HepG2 (cell line): ENCODE measurements around the gene PLIN5. TPM values are rescaled to one million over a fixed set of nuclear protein-coding genes. Genes with fewer than 3 reads are reported as not detected.

ENCODE experiments used
- HNF4G ChIP-seq, 2 experiments: sonication (generic) in 1 of 2; formaldehyde crosslinking in 1 of 2; IDR thresholded peaks; 2 replicates each; pipeline versions ENCODE4 v1.4.0 to v1.6.1; 2011 to 2020; ENCODE audit warnings: borderline replicate concordance in 2 of 2, low read depth in 2 of 2, mild to moderate bottlenecking in 2 of 2, low read length in 1 of 2, missing genetic modification reagents in 1 of 2, moderate library complexity in 1 of 2
- KMT2B ChIP-seq: IDR thresholded peaks from 2 replicates; pipeline ENCODE4 v1.6.1; 2016; ENCODE audit warnings: missing genetic modification reagents, missing compliant biosample characterization
- LCORL ChIP-seq, 2 experiments: fragments of 450-650 bp in 1 of 2; sonication (generic) in 1 of 2; formaldehyde crosslinking in 1 of 2; IDR thresholded peaks; 2 replicates each; pipeline versions ENCODE4 v1.5.0 to v1.6.1; 2017 to 2020; ENCODE audit warnings: antibody characterized with exemption in 1 of 2, missing genetic modification reagents in 1 of 2
- MLLT10 ChIP-seq: sonication (generic); formaldehyde crosslinking; IDR thresholded peaks from 2 replicates; pipeline ENCODE4 v1.4.0; 2020; ENCODE audit warnings: missing genetic modification reagents
- NBN ChIP-seq: fragments of 450-650 bp; conservative IDR thresholded peaks from 2 replicates; pipeline ENCODE4 v1.6.1; 2017
- RFXAP ChIP-seq: sonication (generic); formaldehyde crosslinking; IDR thresholded peaks from 2 replicates; pipeline ENCODE4 v1.4.0; 2020; ENCODE audit warnings: missing genetic modification reagents, borderline replicate concordance
- RNF2 ChIP-seq: fragments of 450-650 bp; conservative IDR thresholded peaks from 2 replicates; pipeline ENCODE4 v1.6.1; 2016; ENCODE audit warnings: low read depth
- SIN3A ChIP-seq: IDR thresholded peaks from 2 replicates; pipeline ENCODE4 v1.6.1; 2011; ENCODE audit warnings: low read depth, mild to moderate bottlenecking, control low read depth, low read length, borderline replicate concordance
- SRSF4 ChIP-seq: fragments of 200-400 bp; formaldehyde crosslinking; IDR thresholded peaks from one replicate; pipeline ENCODE4 v1.6.1; 2018; ENCODE audit warnings: mild to moderate bottlenecking, low read depth, low read length, moderate library complexity; ENCODE audit not compliant: poor library complexity, severe bottlenecking
- TBX3 ChIP-seq: fragments of 450-650 bp; IDR thresholded peaks from 2 replicates; pipeline ENCODE4 v1.6.1; 2017; ENCODE audit warnings: antibody characterized with exemption, mild to moderate bottlenecking, inconsistent platforms, borderline replicate concordance
- TOPORS ChIP-seq: sonication (generic); formaldehyde crosslinking; IDR thresholded peaks from 2 replicates; pipeline ENCODE4 v1.8.0; 2023; ENCODE audit warnings: mild to moderate bottlenecking, missing genetic modification reagents
- ZBTB38 ChIP-seq: sonication (generic); formaldehyde crosslinking; IDR thresholded peaks from 2 replicates; pipeline ENCODE4 v1.5.1; 2020; ENCODE audit warnings: mild to moderate bottlenecking, missing genetic modification reagents
- ZNF235 ChIP-seq: sonication (generic); formaldehyde crosslinking; IDR thresholded peaks from 2 replicates; pipeline ENCODE4 v1.8.1; 2023; ENCODE audit warnings: mild to moderate bottlenecking, missing genetic modification reagents, borderline replicate concordance
- ZNF367 ChIP-seq: sonication (generic); formaldehyde crosslinking; IDR thresholded peaks from 2 replicates; pipeline ENCODE4 v1.4.0; 2020; ENCODE audit warnings: missing genetic modification reagents, borderline replicate concordance
- ZNF577 ChIP-seq: sonication (generic); formaldehyde crosslinking; IDR thresholded peaks from 2 replicates; pipeline ENCODE4 v1.4.0; 2020; ENCODE audit warnings: mild to moderate bottlenecking, low read depth, missing genetic modification reagents, borderline replicate concordance
- ZNF644 ChIP-seq: IDR thresholded peaks from 2 replicates; pipeline ENCODE4 v1.6.1; 2016; ENCODE audit warnings: low read depth
- ZNF737 ChIP-seq: sonication (generic); formaldehyde crosslinking; IDR thresholded peaks from 2 replicates; pipeline ENCODE4 v1.5.0; 2020; ENCODE audit warnings: missing genetic modification reagents, mild to moderate bottlenecking, borderline replicate concordance
- polyA plus RNA-seq, 8 experiments: library from polyadenylated mRNA; depleted of rRNA in 3 of 8; stranded (reverse) in 7 of 8; unstranded in 1 of 8; fragments of >200 nt; fragmentation: Illumina TruSeq in 4 of 8; extraction: Trizol in 4 of 8; gene quantifications; 2 replicates each; pipeline versions ENCODE4 v1.2.1 to v1.2.3, GENCODE V29; 2011 to 2016; ENCODE audit warnings: low read depth in 4 of 8, missing spikeins in 1 of 8, mixed read lengths in 1 of 8; ENCODE audit not compliant: insufficient read depth in 1 of 8
- total RNA-seq, 5 experiments: library from RNA; depleted of rRNA; stranded (reverse); fragments of >200 nt; fragmentation: Illumina TruSeq; extraction: Trizol; gene quantifications; 2 replicates each; pipeline ENCODE4 v1.2.3, GENCODE V29; 2016; ENCODE audit warnings: low read depth in 1 of 5
- TF ChIP-seq, protein P1 (sequence below), 2 experiments: sonication (generic) in 1 of 2; formaldehyde crosslinking in 1 of 2; IDR thresholded peaks; 2 replicates each; pipeline versions ENCODE4 v1.4.0 to v1.6.1; 2016 to 2020; ENCODE audit warnings: borderline replicate concordance in 1 of 2, low read depth in 1 of 2, mild to moderate bottlenecking in 1 of 2, missing genetic modification reagents in 1 of 2
- TF ChIP-seq, protein P2 (sequence below): sonication (generic); formaldehyde crosslinking; IDR thresholded peaks from 2 replicates; pipeline ENCODE4 v1.8.0; 2022; ENCODE audit warnings: mild to moderate bottlenecking, missing genetic modification reagents
- TF ChIP-seq, protein P3 (sequence below): sonication (generic); formaldehyde crosslinking; IDR thresholded peaks from 2 replicates; pipeline ENCODE4 v1.4.0; 2020; ENCODE audit warnings: mild to moderate bottlenecking, missing genetic modification reagents

The PLIN5 gene
- total and polyA plus RNA-seq, 2 of the 13 experiments (the other 11 are each of a cell fraction or from before 2014, with no cell fraction given): 1.8 to 4.8 TPM

- TF ChIP-seq, protein P1, sequence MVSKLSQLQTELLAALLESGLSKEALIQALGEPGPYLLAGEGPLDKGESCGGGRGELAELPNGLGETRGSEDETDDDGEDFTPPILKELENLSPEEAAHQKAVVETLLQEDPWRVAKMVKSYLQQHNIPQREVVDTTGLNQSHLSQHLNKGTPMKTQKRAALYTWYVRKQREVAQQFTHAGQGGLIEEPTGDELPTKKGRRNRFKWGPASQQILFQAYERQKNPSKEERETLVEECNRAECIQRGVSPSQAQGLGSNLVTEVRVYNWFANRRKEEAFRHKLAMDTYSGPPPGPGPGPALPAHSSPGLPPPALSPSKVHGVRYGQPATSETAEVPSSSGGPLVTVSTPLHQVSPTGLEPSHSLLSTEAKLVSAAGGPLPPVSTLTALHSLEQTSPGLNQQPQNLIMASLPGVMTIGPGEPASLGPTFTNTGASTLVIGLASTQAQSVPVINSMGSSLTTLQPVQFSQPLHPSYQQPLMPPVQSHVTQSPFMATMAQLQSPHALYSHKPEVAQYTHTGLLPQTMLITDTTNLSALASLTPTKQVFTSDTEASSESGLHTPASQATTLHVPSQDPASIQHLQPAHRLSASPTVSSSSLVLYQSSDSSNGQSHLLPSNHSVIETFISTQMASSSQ (IDR thresholded peaks at IDR 0.05; ENCODE audit: low read depth): no peak
- TF ChIP-seq, protein P1 (CRISPR knock-in tag; IDR thresholded peaks at IDR 0.05; ENCODE audit: borderline replicate concordance): no peak; the same call in 1 of the 2 replicates
- no peak for TF ChIP-seq MLLT10 (CRISPR knock-in tag)
- peak; percentile 45; the same call in 1 of the 2 replicates for TF ChIP-seq ZBTB38 (CRISPR knock-in tag)
- TF ChIP-seq RNF2: no peak
- TF ChIP-seq TBX3: 0 out of 2 replicates have a peak, but pooled peaks have one; percentile 8
- TF ChIP-seq TOPORS (CRISPR knock-in tag): peak; percentile 55; the same call in 1 of the 2 replicates
- TF ChIP-seq, protein P2, sequence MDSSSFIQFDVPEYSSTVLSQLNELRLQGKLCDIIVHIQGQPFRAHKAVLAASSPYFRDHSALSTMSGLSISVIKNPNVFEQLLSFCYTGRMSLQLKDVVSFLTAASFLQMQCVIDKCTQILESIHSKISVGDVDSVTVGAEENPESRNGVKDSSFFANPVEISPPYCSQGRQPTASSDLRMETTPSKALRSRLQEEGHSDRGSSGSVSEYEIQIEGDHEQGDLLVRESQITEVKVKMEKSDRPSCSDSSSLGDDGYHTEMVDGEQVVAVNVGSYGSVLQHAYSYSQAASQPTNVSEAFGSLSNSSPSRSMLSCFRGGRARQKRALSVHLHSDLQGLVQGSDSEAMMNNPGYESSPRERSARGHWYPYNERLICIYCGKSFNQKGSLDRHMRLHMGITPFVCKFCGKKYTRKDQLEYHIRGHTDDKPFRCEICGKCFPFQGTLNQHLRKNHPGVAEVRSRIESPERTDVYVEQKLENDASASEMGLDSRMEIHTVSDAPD (CRISPR knock-in tag): peak; percentile 58
- 0 out of 2 replicates have a peak, but pooled peaks have one; percentile 42 for TF ChIP-seq ZNF644 (CRISPR knock-in tag)
- no peak for TF ChIP-seq RFXAP
- no peak for TF ChIP-seq KMT2B (CRISPR knock-in tag)
- no peak for TF ChIP-seq LCORL (IDR thresholded peaks at IDR 0.05)
- TF ChIP-seq LCORL (CRISPR knock-in tag; IDR thresholded peaks at IDR 0.05): no peak
- no peak for TF ChIP-seq SRSF4
- no peak for TF ChIP-seq ZNF577 (CRISPR knock-in tag)
- TF ChIP-seq ZNF235: no peak
- TF ChIP-seq ZNF737: no peak
- no peak for TF ChIP-seq ZNF367
- TF ChIP-seq HNF4G (IDR thresholded peaks at IDR 0.05; ENCODE audit: borderline replicate concordance, low read depth, low read length): no peak
- TF ChIP-seq HNF4G (CRISPR knock-in tag; IDR thresholded peaks at IDR 0.05; ENCODE audit: borderline replicate concordance, low read depth): peak; percentile 29; the same call in 1 of the 2 replicates
- TF ChIP-seq, protein P3, sequence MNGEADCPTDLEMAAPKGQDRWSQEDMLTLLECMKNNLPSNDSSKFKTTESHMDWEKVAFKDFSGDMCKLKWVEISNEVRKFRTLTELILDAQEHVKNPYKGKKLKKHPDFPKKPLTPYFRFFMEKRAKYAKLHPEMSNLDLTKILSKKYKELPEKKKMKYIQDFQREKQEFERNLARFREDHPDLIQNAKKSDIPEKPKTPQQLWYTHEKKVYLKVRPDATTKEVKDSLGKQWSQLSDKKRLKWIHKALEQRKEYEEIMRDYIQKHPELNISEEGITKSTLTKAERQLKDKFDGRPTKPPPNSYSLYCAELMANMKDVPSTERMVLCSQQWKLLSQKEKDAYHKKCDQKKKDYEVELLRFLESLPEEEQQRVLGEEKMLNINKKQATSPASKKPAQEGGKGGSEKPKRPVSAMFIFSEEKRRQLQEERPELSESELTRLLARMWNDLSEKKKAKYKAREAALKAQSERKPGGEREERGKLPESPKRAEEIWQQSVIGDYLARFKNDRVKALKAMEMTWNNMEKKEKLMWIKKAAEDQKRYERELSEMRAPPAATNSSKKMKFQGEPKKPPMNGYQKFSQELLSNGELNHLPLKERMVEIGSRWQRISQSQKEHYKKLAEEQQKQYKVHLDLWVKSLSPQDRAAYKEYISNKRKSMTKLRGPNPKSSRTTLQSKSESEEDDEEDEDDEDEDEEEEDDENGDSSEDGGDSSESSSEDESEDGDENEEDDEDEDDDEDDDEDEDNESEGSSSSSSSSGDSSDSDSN (CRISPR knock-in tag): peak; percentile 61
- TF ChIP-seq NBN: no peak
- TF ChIP-seq SIN3A: no peak
Observed at GRCh38 chr19:4582980-4583842, 48.2 kb upstream of the PLIN5 start (continued).
